NCI-H2196 treated with DMSO at 0.1 percent for 48 hours (cell line): Measurements from ENCODE around the gene NEURL1B.
"Not testable (repeated sequence)": the region's sequence is repeated elsewhere in the genome, so short reads cannot be mapped to it uniquely, and the experiment has no call there.

Experiments used
- DNase-seq: peaks from one replicate; lab custom pipeline; 2025; ENCODE audit not compliant: unreplicated experiment; lab: John Stamatoyannopoulos, UW

The NEURL1B gene

GRCh38 chr5:172656496-172656895 lies 15.4 kb downstream of the NEURL1B start:
- DNase-seq = not testable (repeated sequence)

DNA sequence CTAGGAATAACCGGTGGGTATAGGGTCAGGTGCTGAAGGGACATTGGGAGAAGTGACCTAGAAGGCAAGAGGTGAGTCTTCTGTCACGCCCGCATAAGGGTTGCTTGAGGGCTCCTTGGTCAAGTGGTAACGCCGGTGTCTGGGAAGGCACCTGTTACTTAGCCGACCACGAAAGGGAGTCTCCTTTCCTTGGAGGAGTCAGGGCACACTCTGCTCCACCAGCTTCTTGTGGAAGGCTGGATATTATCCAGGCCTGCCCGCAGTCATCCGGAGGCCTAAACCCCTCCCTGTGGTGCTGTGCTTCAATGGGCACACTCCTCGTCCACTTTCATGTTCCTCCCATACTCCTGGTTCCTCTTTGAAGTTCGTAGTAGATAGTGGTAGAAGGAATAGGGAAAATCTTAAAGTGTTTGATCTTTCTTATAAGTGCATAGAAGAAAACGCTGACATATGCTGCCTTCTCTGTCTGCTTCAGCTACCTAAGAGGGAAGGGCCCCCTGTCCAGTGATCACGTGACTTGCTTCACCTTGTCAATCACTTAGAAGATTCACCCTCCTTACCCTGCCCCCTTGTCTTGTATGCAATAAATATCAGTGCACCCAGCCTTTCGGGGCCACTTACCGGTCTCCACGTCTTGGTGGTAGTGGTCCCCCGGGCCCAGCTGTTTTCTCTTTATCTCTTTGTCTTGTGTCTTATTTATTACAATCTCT lies 16.6 kb downstream of the NEURL1B start:
- not testable (repeated sequence) for DNase-seq

DNA sequence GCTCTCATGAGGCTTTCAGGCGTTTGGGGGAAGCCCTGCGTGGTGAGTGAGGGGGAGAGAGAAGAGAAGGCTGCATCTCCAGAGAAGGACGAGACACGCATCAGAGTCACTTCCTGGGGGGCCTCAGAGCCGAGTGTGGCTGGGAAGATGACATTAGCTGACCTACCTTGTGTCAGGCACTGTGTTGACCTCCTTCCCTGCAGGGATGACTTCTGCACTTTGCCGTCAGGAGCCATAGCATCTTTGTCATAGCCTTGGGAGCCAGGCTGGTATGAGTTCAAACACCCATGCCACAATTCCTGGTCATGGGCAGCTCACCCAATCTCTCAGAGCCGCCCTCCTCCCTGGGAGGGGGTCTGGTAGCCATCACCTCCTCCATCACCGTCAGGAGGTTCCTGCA lies 17.3 kb downstream of the NEURL1B start:
- no peak for DNase-seq

DNA sequence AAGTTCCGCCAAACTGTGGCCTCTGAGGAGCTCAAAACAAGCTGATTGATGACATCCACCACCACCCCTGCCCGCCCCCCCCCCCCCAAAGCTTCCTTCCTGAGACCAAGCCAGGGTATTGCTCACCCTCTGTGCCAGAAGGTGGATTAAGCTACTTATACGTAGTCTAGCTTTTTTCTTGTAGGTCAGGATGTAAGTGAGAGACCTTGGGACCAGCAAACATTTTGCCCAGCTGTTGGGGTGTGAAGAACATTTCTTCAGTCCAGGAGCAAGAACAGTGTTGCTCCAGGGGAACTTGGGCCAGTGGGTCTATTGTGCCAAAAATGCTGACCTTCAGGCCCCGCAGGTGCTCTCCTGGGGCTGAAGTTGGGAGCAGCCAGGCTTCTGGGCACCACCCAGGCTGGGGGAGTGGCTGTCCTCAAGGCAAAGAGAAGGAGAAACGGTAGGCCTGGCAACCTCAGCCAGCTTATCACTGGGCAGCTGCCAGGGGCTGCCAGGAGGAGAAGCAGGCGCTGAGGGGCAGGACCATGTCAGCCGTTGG lies 18.0 kb downstream of the NEURL1B start:
- peak; percentile 89 for DNase-seq

DNA sequence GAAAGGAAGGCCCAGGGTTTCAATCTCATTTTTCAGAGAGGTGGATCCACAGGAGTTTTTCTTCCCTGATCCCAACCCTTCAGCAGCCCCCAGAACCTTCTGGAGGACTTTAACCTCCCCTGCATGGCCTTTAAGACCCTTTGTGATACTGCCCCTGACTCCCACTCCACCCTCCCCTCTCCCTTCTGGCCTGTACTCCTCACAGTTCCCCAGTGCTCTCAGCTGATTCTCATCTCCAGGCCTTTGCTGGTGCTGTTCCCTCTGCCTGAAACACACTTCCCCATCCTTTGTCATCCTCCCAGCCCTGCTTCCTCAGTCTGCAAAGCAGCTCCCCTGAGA lies 18.5 kb downstream of the NEURL1B start:
- DNase-seq = no peak

GRCh38 chr5:172659909-172660628 lies 19.0 kb downstream of the NEURL1B start:
- DNase-seq = peak; percentile 82

DNA sequence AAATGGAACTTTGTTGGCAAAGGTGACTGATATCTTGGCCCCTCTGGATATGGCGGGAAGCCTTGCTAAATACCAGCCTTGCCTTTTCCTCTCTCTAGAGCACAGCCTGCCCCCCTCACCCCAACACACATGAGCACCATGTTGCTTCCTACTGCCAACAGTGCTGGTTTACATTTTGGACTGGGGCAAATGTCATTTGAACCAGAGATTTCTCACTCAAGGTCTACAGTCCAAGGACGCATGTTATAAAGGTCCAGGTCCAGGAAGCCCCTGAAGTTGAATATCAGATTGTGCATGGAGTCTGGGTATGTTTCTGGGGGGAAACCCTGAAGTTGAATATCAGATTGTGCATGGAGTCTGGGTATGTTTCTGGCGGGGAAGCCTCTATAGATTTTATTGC lies 19.9 kb downstream of the NEURL1B start:
- DNase-seq = no peak

GRCh38 chr5:172661526-172661925 lies 20.5 kb downstream of the NEURL1B start:
- DNase-seq = no peak

DNA sequence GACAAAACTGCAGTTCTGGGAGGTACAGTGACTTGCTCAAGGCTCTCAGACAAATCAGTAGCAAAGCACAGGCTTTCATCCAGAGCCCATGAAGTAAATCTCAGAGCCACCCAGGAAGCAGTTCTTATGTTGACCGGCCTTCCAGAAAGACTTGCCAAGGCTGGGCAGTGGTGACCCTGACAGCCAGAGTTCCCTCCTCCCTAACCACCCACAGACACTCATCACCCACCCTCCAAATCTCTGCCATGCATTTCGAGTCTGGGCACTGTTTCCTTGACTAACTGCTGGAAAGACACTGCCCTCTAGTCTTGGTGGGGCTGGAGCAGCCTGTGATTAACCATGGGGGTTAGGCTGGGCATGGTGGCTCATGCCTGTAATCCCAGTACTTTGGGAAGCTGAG lies 21.5 kb downstream of the NEURL1B start:
- no peak for DNase-seq

DNA sequence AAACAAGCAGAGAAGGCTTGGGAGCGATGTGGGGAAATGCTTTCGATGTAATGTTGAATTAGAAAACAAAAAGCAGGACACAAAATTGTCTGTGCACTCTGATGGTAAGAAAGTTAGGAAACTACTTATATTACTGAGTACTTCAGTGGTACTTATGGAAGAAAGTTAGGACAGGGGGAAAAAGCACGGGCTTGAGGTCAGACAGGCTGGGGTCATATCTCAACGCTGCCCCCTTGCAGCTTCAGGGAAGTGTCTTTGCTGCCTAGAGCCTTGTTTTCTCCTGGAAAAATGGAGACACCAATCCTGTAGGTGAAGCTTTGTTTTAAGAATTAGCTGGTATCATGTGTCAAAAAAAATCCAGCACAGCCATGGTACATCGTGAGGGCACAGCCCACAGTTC lies 23.0 kb downstream of the NEURL1B start:
- DNase-seq = no peak

DNA sequence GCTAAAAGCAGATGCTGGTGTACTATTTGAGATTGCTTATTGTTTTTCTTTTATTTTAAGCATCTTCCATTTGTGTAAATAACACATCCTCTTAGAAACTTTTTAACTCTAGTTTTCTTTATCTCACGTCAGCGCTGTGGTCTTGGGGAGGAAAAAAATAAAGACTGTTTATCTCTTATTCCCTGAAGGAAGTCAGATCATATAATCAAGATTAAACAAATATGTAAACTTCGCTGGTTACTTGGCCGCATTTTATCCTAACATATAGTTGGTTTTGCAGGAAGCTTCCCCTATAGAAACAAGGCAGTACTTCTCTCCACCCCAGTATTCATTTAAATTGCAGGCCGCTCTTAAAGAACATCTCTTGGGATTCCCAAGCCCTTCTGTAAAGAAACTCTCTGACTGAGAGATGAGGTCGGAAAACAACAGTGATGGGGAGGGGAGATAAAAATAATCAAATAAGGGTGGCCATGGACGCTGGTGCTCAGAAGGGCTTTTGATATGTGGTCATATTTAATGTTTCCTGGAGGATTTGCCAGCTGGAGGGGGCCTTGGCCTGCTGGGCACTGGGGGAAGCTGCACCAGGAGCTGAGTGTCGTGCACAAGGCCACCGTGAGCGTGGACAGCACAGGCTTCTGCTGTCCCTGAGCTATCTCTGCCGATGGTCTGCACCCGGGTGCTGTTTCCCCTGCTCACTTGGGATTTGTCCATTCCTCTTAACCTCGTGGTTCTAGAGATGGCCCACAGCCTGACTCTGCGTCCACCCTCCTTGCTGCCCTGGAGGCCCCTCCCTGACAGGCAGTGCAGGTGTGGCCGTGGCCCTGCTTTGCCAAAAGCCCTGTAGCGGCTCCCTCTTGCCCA lies 23.8 kb downstream of the NEURL1B start:
- DNase-seq = no peak

DNA sequence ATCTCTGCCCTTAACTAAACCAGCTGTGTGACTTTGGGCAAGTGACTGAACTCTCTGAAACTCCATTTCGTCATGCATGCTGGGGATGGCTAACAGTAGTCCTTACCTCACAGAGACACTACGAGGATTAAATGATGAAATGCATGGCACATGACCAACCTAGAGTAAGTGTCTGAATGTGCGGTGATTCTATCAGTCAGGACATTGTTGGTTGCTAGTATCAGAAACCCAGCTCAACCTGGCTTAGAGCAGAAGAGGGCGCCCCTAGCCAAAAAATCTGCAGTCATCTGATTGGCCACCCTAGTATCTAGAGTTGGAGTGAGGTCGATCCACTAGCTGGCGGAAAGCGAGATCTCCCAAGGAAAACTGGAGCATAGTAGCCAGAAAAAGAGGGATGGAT lies 25.2 kb downstream of the NEURL1B start:
- no peak for DNase-seq

- no peak for DNase-seq
Measured at GRCh38 chr5:172667786-172668593, 26.9 kb downstream of the NEURL1B start.

GRCh38 chr5:172668594-172669071 lies 27.6 kb downstream of the NEURL1B start:
- no peak for DNase-seq

- DNase-seq = no peak
Measured at GRCh38 chr5:172669386-172670004, 28.4 kb downstream of the NEURL1B start.

- DNase-seq = no peak
Measured at GRCh38 chr5:172670005-172670402, 28.9 kb downstream of the NEURL1B start.

- DNase-seq = no peak
Measured at GRCh38 chr5:172670444-172670843, 29.4 kb downstream of the NEURL1B start.

GRCh38 chr5:172671091-172671490 lies 30.0 kb downstream of the NEURL1B start:
- DNase-seq = no peak

DNA sequence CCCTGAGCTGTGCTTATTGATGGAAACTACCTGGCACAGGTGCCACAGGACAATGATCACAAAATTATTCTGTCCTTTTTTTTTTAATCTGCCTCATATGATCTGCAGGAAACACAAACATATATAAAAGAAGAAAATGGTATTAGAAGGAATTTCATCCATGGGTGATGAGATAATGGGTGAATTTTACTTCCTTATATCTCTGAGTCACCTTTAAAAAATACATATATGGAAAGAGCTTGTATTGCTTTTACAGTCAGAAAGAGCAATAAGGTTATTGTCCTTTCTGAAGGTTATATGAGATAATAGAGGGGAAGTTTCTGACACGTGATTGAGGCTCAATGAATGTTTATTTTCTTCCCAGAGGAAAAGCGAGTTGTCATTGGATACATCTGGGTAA lies 31.6 kb downstream of the NEURL1B start:
- no peak for DNase-seq

- no peak for DNase-seq
Measured at GRCh38 chr5:172674155-172674554, 33.1 kb downstream of the NEURL1B start.
